NB4 (cell line): ENCODE results near the gene DNAI1.

ENCODE experiments used
- CTCF ChIP-seq: IDR thresholded peaks from one replicate; pipeline ENCODE4 v1.5.1; 2012; ENCODE audit warnings: low read depth, low read length
- MAX ChIP-seq: IDR thresholded peaks from 2 replicates; pipeline ENCODE4 v1.6.1; 2011; ENCODE audit warnings: low read depth, low read length
- POLR2A ChIP-seq: IDR thresholded peaks from 2 replicates; pipeline ENCODE4 v1.6.1; 2011; ENCODE audit warnings: mild to moderate bottlenecking; ENCODE audit not compliant: insufficient read length; ENCODE audit errors: extremely low read depth

- TF ChIP-seq CTCF (no peak), POLR2A (no peak), MAX (no peak)
Observed at GRCh38 chr9:34551751-34552605, 93.4 kb downstream of the DNAI1 start.
